PC-9 (cell line): ENCODE data around the gene MTG2. TPM values are rescaled to one million over a fixed set of nuclear protein-coding genes. Genes with fewer than 3 reads are reported as not detected.

Experiments
- BruUV-seq: library from RNA; stranded (reverse); fragments of 400-500 nt; replicated peaks from 2 replicates; lab custom pipeline; 2021; lab: Mats Ljungman, UMichigan
- CTCF ChIA-PET: fragments of 300-600 bp; sonication (Branson Sonifier 250); formaldehyde crosslinking; loops from one replicate; lab custom pipeline; 2022; ENCODE audit warnings: antibody characterized with exemption; lab: Charles Lee
- POLR2A ChIA-PET: fragments of 300-600 bp; sonication (Branson Sonifier 250); formaldehyde crosslinking; loops from one replicate; lab custom pipeline; 2022; ENCODE audit warnings: antibody characterized with exemption; ENCODE audit not compliant: unreplicated experiment; lab: Charles Lee
- DNase-seq, 2 experiments: peaks; one replicate each; pipeline versions ENCODE4 v3.0.0 to v3.0.0-alpha.2; 2015 to 2022; ENCODE audit warnings: mixed read lengths in 1 of 2
- H2AFZ ChIP-seq: fragments of 200-600 bp; sonication (generic); 2 replicates; pipeline ENCODE4 v1.8.1; 2017; ENCODE audit warnings: antibody characterized with exemption
- H3F3A ChIP-seq: fragments of 200-600 bp; sonication (generic); 2 replicates; pipeline ENCODE4 v1.8.1; 2017; ENCODE audit warnings: antibody characterized with exemption, mild to moderate bottlenecking, low read depth; ENCODE audit not compliant: insufficient read depth
- H3K27ac ChIP-seq: fragments of 200-600 bp; sonication (generic); 2 replicates; pipeline ENCODE4 v1.6.1; 2016; ENCODE audit warnings: mixed run types
- H3K27me3 ChIP-seq: fragments of 200-600 bp; sonication (generic); 2 replicates; pipeline ENCODE4 v1.6.1; 2016; ENCODE audit warnings: low read depth, mixed run types; ENCODE audit not compliant: insufficient read depth
- H3K36me3 ChIP-seq: fragments of 200-600 bp; sonication (generic); 2 replicates; pipeline ENCODE4 v1.6.1; 2016; ENCODE audit warnings: low read depth, mixed run types
- H3K4me1 ChIP-seq: fragments of 200-600 bp; sonication (generic); replicated peaks from 2 replicates; pipeline ENCODE4 v1.6.1; 2016; ENCODE audit warnings: mixed run types; ENCODE audit not compliant: insufficient read depth
- H3K4me2 ChIP-seq: fragments of 200-600 bp; sonication (generic); 2 replicates; pipeline ENCODE4 v1.6.1; 2017; ENCODE audit warnings: mixed run types
- H3K4me3 ChIP-seq: fragments of 200-600 bp; sonication (generic); 2 replicates; pipeline ENCODE4 v1.6.1; 2016; ENCODE audit warnings: mixed run types
- H3K79me2 ChIP-seq: fragments of 200-600 bp; sonication (generic); 2 replicates; pipeline ENCODE4 v1.6.1; 2017; ENCODE audit warnings: low read depth, mixed run types
- H3K9me2 ChIP-seq: fragments of 200-600 bp; sonication (generic); 2 replicates; pipeline ENCODE4 v1.8.1; 2017; ENCODE audit warnings: mild to moderate bottlenecking; ENCODE audit not compliant: insufficient read depth
- H3K9me3 ChIP-seq: fragments of 200-600 bp; sonication (generic); 2 replicates; pipeline ENCODE4 v1.8.1; 2016; ENCODE audit warnings: low read depth; ENCODE audit not compliant: insufficient read depth
- H4K20me1 ChIP-seq: fragments of 200-600 bp; sonication (generic); 2 replicates; pipeline ENCODE4 v1.8.1; 2017; ENCODE audit not compliant: insufficient read depth
- CTCF ChIP-seq: fragments of 200-600 bp; sonication (generic); conservative IDR thresholded peaks from 2 replicates; pipeline ENCODE4 v1.6.1; 2017; ENCODE audit warnings: mixed run types, antibody characterized with exemption, mild to moderate bottlenecking, moderate library complexity
- EZH2 ChIP-seq: fragments of 200-600 bp; sonication (generic); IDR thresholded peaks from 2 replicates; pipeline ENCODE4 v1.8.0; 2017; ENCODE audit warnings: antibody characterized with exemption, low read depth
- intact Hi-C: fragments of 100-400 bp; cut with micrococcal nuclease; formaldehyde crosslinking; loops from one replicate; pipeline ENCODE4 v1.10.0; 2022; ENCODE audit not compliant: unreplicated experiment
- total RNA-seq: library from RNA; stranded (reverse); gene quantifications from 2 replicates; pipeline ENCODE4 v1.2.3, GENCODE V29; 2021

Gene MTG2
- total RNA-seq, 1 experiment from 2014 or later: 58.1 TPM

GRCh38 chr20:62216636-62217566 is 34.1 kb downstream of the MTG2 start:
- Histone ChIP-seq H3K4me2 (no peak overlapping the region), H3K9me2 (no peaks in the 10 kb centered on the region), H3K4me1 (no peaks in the 10 kb centered on the region), H3K36me3 (no peaks in the 10 kb centered on the region), H3K4me3 (no peak overlapping the region), H3K27ac (no peak overlapping the region), H2AFZ (no peak overlapping the region), H3F3A (peaks cover 9% of the 10 kb centered on the region), H3K9me3 (no peaks in the 10 kb centered on the region), H4K20me1 (peaks cover 10% of the 10 kb centered on the region; the same call in 1 of the 2 replicates), H3K79me2 (no peaks in the 10 kb centered on the region), H3K27me3 (peaks cover 81% of the 10 kb centered on the region)
- intact Hi-C loops: no loop called here
- TF ChIP-seq CTCF: no peak
- no peak for TF ChIP-seq EZH2
- BruUV-seq: no TSS peak
- ChIA-PET POLR2A (no interaction called here), CTCF (interaction anchor here (0.6 kb wide), 1 partner anchor 206 kb away, joined by 8 read pairs; no protein-coding TSS in a partner anchor)
- no peak for DNase-seq

- DNase-seq: no peak
- TF ChIP-seq EZH2: no peak
- TF ChIP-seq CTCF: no peak
- CTCF ChIA-PET: no interaction called here
- Histone ChIP-seq H3K4me3 (no peak overlapping the region), H3K27me3 (peaks cover 88% of the 10 kb centered on the region), H3K27ac (no peak overlapping the region), H2AFZ (no peak overlapping the region), H3K79me2 (no peaks in the 10 kb centered on the region), H3K9me2 (no peaks in the 10 kb centered on the region), H4K20me1 (peaks cover 10% of the 10 kb centered on the region; the same call in 1 of the 2 replicates), H3K4me1 (no peaks in the 10 kb centered on the region), H3F3A (peaks cover 9% of the 10 kb centered on the region), H3K36me3 (no peaks in the 10 kb centered on the region), H3K9me3 (no peaks in the 10 kb centered on the region), H3K4me2 (no peak overlapping the region)
- intact Hi-C loops: no loop called here
- no TSS peak for BruUV-seq
- POLR2A ChIA-PET: no interaction called here
These were observed 35.3 kb downstream of the MTG2 start for GRCh38 chr20:62217913-62218773.
